HepG2 (cell line): Measurements from ENCODE around the gene SERINC2. TPM values are rescaled to one million over a fixed set of nuclear protein-coding genes. Genes with fewer than 3 reads are reported as not detected.

Experiments used
- ATM ChIP-seq: fragments of 450-650 bp; IDR thresholded peaks from 2 replicates; pipeline ENCODE4 v1.7.1; 2017; ENCODE audit warnings: mild to moderate bottlenecking, borderline replicate concordance
- CEBPG ChIP-seq: IDR thresholded peaks from 2 replicates; pipeline ENCODE4 v1.6.1; 2016
- ETV5 ChIP-seq: IDR thresholded peaks from 2 replicates; pipeline ENCODE4 v1.6.1; 2018; ENCODE audit warnings: missing biosample characterization, missing genetic modification reagents, inconsistent platforms, borderline replicate concordance
- FOXO1 ChIP-seq: sonication (generic); formaldehyde crosslinking; IDR thresholded peaks from 2 replicates; pipeline ENCODE4 v1.4.0; 2020; ENCODE audit warnings: missing genetic modification reagents
- JARID2 ChIP-seq: sonication (generic); formaldehyde crosslinking; IDR thresholded peaks from 2 replicates; pipeline ENCODE4 v1.8.1; 2023; ENCODE audit warnings: missing genetic modification reagents, inconsistent platforms; ENCODE audit not compliant: insufficient replicate concordance
- KLF9 ChIP-seq: IDR thresholded peaks from 2 replicates; pipeline ENCODE4 v1.6.1; 2016; ENCODE audit warnings: low read depth
- MED1 ChIP-seq: sonication (generic); formaldehyde crosslinking; IDR thresholded peaks from 2 replicates; pipeline ENCODE4 v1.4.0; 2020; ENCODE audit warnings: missing genetic modification reagents
- MZF1 ChIP-seq: sonication (generic); formaldehyde crosslinking; IDR thresholded peaks from 2 replicates; pipeline ENCODE4 v1.8.1; 2023; ENCODE audit warnings: mild to moderate bottlenecking, missing genetic modification reagents, borderline replicate concordance
- NFE2L1 ChIP-seq: sonication (generic); formaldehyde crosslinking; IDR thresholded peaks from 2 replicates; pipeline ENCODE4 v1.4.0; 2020; ENCODE audit warnings: missing genetic modification reagents, mild to moderate bottlenecking, borderline replicate concordance
- NKX3-1 ChIP-seq: sonication (generic); formaldehyde crosslinking; IDR thresholded peaks from 2 replicates; pipeline ENCODE4 v1.5.0; 2020; ENCODE audit warnings: missing genetic modification reagents
- SALL1 ChIP-seq: sonication (generic); formaldehyde crosslinking; IDR thresholded peaks from 2 replicates; pipeline ENCODE4 v1.8.0; 2022; ENCODE audit warnings: mild to moderate bottlenecking, missing genetic modification reagents
- TMF1 ChIP-seq: sonication (generic); formaldehyde crosslinking; IDR thresholded peaks from 2 replicates; pipeline ENCODE4 v1.8.1; 2022; ENCODE audit warnings: low read depth, missing genetic modification reagents
- ZFY ChIP-seq: sonication (generic); formaldehyde crosslinking; IDR thresholded peaks from 2 replicates; pipeline ENCODE4 v1.4.0; 2020; ENCODE audit warnings: missing genetic modification reagents
- ZNF33B ChIP-seq: sonication (generic); formaldehyde crosslinking; IDR thresholded peaks from 2 replicates; pipeline ENCODE4 v1.5.1; 2020; ENCODE audit warnings: mild to moderate bottlenecking, missing genetic modification reagents
- ZNF556 ChIP-seq: sonication (generic); formaldehyde crosslinking; IDR thresholded peaks from 2 replicates; pipeline ENCODE4 v1.4.0; 2020; ENCODE audit warnings: mild to moderate bottlenecking, missing genetic modification reagents, borderline replicate concordance
- ZSCAN25 ChIP-seq: sonication (generic); formaldehyde crosslinking; IDR thresholded peaks from 2 replicates; pipeline ENCODE4 v1.8.0; 2022; ENCODE audit warnings: mild to moderate bottlenecking, missing genetic modification reagents
- polyA plus RNA-seq, 8 experiments: library from polyadenylated mRNA; depleted of rRNA in 3 of 8; stranded (reverse) in 7 of 8; unstranded in 1 of 8; fragments of >200 nt; fragmentation: Illumina TruSeq in 4 of 8; extraction: Trizol in 4 of 8; gene quantifications; 2 replicates each; pipeline versions ENCODE4 v1.2.1 to v1.2.3, GENCODE V29; 2011 to 2016; ENCODE audit warnings: low read depth in 4 of 8, missing spikeins in 1 of 8, mixed read lengths in 1 of 8; ENCODE audit not compliant: insufficient read depth in 1 of 8
- total RNA-seq, 5 experiments: library from RNA; depleted of rRNA; stranded (reverse); fragments of >200 nt; fragmentation: Illumina TruSeq; extraction: Trizol; gene quantifications; 2 replicates each; pipeline ENCODE4 v1.2.3, GENCODE V29; 2016; ENCODE audit warnings: low read depth in 1 of 5
- TF ChIP-seq, protein P1 (sequence below): IDR thresholded peaks from 2 replicates; pipeline ENCODE4 v1.6.1; 2016; ENCODE audit warnings: low read depth
- TF ChIP-seq, protein P2 (sequence below): IDR thresholded peaks from 2 replicates; pipeline ENCODE4 v1.6.1; 2016; ENCODE audit warnings: low read depth, missing genetic modification reagents, missing compliant biosample characterization
- TF ChIP-seq, protein P3 (sequence below), 2 experiments: sonication (generic) in 1 of 2; formaldehyde crosslinking in 1 of 2; IDR thresholded peaks; 2 replicates each; pipeline versions ENCODE4 v1.6.1 to v1.9.0; 2014 to 2022; ENCODE audit warnings: antibody characterized with exemption in 1 of 2, borderline replicate concordance in 1 of 2, inconsistent platforms in 1 of 2, low read depth in 1 of 2, missing genetic modification reagents in 1 of 2

The SERINC2 gene
- total and polyA plus RNA-seq, 2 of the 13 experiments (the other 11 are each of a cell fraction or from before 2014, with no cell fraction given): 4.8 to 126 TPM

DNA sequence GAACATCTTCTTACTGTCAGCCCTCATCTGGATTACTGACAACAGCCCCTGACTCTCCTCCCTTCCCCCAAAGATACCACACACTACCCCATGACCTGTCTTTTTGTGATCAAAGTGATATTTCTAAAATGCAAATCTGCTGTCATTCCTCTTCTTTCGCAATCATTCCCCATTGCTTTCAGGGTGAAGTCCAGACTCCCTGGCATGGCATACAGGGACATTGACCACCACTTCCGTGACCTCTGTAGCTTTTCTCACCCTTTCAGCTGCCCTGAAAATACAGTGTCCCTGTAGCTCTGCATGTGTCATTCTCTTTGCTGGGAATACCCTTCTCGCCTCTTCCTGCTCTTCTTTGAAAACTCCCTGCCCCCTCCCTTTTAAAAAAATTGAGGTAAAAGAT is 4.1 kb downstream of the SERINC2 start (continued):
- TF ChIP-seq FOXO1 (CRISPR knock-in tag) (peak; percentile 86; the same call in 1 of the 2 replicates), KLF9 (CRISPR knock-in tag) (no peak), ATM (no peak), CEBPG (peak; percentile 98), ZSCAN25 (CRISPR knock-in tag) (peak; percentile 66; the same call in 1 of the 2 replicates), ZNF33B (CRISPR knock-in tag) (no peak), ZNF556 (CRISPR knock-in tag) (no peak), TMF1 (CRISPR knock-in tag) (no peak), MED1 (CRISPR knock-in tag) (peak; percentile 97), ETV5 (CRISPR knock-in tag) (peak; percentile 87; the same call in 1 of the 2 replicates), SALL1 (CRISPR knock-in tag) (peak; percentile 96), NFE2L1 (no peak), NKX3-1 (CRISPR knock-in tag) (no peak), MZF1 (no peak), ZFY (no peak), JARID2 (CRISPR knock-in tag) (no peak)
- TF ChIP-seq, protein P1, sequence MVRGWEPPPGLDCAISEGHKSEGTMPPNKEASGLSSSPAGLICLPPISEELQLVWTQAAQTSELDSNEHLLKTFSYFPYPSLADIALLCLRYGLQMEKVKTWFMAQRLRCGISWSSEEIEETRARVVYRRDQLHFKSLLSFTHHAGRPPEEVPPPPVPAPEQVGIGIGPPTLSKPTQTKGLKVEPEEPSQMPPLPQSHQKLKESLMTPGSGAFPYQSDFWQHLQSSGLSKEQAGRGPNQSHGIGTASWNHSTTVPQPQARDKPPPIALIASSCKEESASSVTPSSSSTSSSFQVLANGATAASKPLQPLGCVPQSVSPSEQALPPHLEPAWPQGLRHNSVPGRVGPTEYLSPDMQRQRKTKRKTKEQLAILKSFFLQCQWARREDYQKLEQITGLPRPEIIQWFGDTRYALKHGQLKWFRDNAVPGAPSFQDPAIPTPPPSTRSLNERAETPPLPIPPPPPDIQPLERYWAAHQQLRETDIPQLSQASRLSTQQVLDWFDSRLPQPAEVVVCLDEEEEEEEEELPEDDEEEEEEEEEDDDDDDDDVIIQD (CRISPR knock-in tag): peak; percentile 57
- TF ChIP-seq, protein P2, sequence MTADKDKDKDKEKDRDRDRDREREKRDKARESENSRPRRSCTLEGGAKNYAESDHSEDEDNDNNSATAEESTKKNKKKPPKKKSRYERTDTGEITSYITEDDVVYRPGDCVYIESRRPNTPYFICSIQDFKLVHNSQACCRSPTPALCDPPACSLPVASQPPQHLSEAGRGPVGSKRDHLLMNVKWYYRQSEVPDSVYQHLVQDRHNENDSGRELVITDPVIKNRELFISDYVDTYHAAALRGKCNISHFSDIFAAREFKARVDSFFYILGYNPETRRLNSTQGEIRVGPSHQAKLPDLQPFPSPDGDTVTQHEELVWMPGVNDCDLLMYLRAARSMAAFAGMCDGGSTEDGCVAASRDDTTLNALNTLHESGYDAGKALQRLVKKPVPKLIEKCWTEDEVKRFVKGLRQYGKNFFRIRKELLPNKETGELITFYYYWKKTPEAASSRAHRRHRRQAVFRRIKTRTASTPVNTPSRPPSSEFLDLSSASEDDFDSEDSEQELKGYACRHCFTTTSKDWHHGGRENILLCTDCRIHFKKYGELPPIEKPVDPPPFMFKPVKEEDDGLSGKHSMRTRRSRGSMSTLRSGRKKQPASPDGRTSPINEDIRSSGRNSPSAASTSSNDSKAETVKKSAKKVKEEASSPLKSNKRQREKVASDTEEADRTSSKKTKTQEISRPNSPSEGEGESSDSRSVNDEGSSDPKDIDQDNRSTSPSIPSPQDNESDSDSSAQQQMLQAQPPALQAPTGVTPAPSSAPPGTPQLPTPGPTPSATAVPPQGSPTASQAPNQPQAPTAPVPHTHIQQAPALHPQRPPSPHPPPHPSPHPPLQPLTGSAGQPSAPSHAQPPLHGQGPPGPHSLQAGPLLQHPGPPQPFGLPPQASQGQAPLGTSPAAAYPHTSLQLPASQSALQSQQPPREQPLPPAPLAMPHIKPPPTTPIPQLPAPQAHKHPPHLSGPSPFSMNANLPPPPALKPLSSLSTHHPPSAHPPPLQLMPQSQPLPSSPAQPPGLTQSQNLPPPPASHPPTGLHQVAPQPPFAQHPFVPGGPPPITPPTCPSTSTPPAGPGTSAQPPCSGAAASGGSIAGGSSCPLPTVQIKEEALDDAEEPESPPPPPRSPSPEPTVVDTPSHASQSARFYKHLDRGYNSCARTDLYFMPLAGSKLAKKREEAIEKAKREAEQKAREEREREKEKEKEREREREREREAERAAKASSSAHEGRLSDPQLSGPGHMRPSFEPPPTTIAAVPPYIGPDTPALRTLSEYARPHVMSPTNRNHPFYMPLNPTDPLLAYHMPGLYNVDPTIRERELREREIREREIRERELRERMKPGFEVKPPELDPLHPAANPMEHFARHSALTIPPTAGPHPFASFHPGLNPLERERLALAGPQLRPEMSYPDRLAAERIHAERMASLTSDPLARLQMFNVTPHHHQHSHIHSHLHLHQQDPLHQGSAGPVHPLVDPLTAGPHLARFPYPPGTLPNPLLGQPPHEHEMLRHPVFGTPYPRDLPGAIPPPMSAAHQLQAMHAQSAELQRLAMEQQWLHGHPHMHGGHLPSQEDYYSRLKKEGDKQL (CRISPR knock-in tag): 0 out of 2 replicates have a peak, but pooled peaks have one; percentile 58
- TF ChIP-seq, protein P3, sequence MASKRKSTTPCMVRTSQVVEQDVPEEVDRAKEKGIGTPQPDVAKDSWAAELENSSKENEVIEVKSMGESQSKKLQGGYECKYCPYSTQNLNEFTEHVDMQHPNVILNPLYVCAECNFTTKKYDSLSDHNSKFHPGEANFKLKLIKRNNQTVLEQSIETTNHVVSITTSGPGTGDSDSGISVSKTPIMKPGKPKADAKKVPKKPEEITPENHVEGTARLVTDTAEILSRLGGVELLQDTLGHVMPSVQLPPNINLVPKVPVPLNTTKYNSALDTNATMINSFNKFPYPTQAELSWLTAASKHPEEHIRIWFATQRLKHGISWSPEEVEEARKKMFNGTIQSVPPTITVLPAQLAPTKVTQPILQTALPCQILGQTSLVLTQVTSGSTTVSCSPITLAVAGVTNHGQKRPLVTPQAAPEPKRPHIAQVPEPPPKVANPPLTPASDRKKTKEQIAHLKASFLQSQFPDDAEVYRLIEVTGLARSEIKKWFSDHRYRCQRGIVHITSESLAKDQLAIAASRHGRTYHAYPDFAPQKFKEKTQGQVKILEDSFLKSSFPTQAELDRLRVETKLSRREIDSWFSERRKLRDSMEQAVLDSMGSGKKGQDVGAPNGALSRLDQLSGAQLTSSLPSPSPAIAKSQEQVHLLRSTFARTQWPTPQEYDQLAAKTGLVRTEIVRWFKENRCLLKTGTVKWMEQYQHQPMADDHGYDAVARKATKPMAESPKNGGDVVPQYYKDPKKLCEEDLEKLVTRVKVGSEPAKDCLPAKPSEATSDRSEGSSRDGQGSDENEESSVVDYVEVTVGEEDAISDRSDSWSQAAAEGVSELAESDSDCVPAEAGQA (IDR thresholded peaks at IDR 0.05; ENCODE audit: low read depth): peak; percentile 68; the same call in 1 of the 2 replicates
- TF ChIP-seq, protein P3 (CRISPR knock-in tag; IDR thresholded peaks at IDR 0.05; ENCODE audit: borderline replicate concordance): no peak
